ENCODE measurements around the gene OR11G2.

DNA sequence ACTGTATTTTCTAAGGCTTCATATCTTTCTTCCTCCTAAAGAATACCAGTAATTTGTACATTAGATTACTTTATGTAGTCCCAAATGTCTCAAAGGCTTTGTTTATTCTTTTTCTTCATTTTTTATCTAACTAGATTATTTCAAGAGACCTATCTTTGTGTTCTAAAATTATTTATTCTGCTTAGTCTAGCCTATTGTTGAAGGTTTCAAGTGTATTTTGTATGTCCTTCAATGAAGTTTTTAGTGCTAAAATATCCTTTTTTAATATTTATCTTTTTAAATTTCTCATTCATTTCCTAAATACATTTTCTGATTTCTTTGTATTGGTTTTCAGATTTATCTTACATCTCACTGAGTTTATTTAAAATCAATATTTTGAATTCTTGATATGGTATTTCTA lies 26.2 kb upstream of the OR11G2 start:
- TF ChIP-seq CTCF (IDR thresholded peaks at IDR 0.05; ENCODE audit: low read depth, low read length) (no peak), POLR2A (IDR thresholded peaks at IDR 0.05; ENCODE audit: extremely low read depth, insufficient read length) (no peak), MYC (IDR thresholded peaks at IDR 0.05; ENCODE audit: low read depth, low read length) (no peak)
- TF ChIP-seq, protein P1, sequence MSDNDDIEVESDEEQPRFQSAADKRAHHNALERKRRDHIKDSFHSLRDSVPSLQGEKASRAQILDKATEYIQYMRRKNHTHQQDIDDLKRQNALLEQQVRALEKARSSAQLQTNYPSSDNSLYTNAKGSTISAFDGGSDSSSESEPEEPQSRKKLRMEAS (IDR thresholded peaks at IDR 0.05; ENCODE audit: low read depth, low read length), result no peak
